Measurements from ENCODE around the gene SLC24A3.

DNA sequence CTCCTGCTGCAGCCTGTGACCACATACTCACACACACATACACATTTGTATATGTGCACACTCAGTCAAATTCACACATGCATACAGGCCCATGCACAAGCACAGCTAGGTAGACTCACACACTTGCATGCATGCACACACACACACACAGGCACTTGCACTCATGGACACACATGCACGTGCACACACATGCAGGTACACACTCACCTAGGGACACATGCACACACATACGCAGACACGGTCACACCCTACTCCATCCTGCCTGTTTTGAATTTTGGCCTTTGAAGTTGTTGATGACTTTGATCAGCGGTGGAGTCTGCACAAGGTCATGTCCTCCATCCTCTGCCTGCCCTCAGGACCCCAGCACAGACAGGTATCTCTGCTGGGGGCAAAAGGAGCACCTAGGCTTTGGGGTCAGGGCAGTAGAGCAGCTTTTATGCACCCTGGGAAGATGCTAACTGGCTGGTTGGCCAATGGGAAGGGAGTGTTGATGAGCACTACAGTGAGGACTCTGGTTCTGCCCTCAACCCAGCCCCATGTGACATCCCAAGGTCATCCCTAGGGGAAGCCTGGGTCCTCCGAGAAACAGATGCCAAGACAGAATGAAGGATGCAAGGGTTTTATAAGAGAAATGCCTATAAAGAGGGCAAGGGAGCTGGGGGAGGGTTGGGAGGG is 218.3 kb downstream of the SLC24A3 start:
- no peak for TF ChIP-seq CTCF (conservative IDR thresholded peaks at IDR 0.05; ENCODE audit: low read length)
- no peak for TF ChIP-seq EZH2phosphoT487 (IDR thresholded peaks at IDR 0.05; ENCODE audit: borderline replicate concordance)
